ENCODE measurements around the gene DYNLT3. TPM values are rescaled to one million over a fixed set of nuclear protein-coding genes. Genes with fewer than 3 reads are reported as not detected.
A peak's percentile ranks its signal among the peaks of the same experiment; 100 is the strongest.

Gene DYNLT3
- total and polyA plus RNA-seq, 3 experiments from 2014 or later = 17.2 to 44.9 (median 20.5) TPM

- Histone ChIP-seq H3K9me3 (ENCODE audit: low read length) (no peaks in the 10 kb centered on the region), H3K36me3 (ENCODE audit: insufficient read depth, low read length) (no peaks in the 10 kb centered on the region), H3K4me3 (ENCODE audit: low read length) (no peak overlapping the region), H3K27me3 (ENCODE audit: insufficient read depth, low read length, poor library complexity, severe bottlenecking) (no peaks in the 10 kb centered on the region), H3K4me1 (ENCODE audit: insufficient read depth, low read length) (no peaks in the 10 kb centered on the region), H3K27ac (ENCODE audit: low read depth, low read length) (no peak overlapping the region)
- H3K9me3 Mint-ChIP-seq = no peaks in the 10 kb centered on the region
- no peak overlapping the region for H3K4me3 Mint-ChIP-seq
- peaks cover 2 to 3% (median 2%) of the 10 kb centered on the region in 3 donors for H3K4me1 Mint-ChIP-seq
- H3K27me3 Mint-ChIP-seq = no peaks in the 10 kb centered on the region
- DNase-seq = no peak
- peaks cover 0 to 22% (median 0%) of the 10 kb centered on the region in 3 donors for H3K36me3 Mint-ChIP-seq
- POLR2A ChIA-PET = no interaction called here
- peak overlapping the region in 1 of 8 donors; percentile 61 for H3K27ac Mint-ChIP-seq
- CTCF ChIA-PET = interaction anchor here (1.1 kb wide), 1 partner anchor 90 kb away, joined by 4 read pairs; no protein-coding TSS in a partner anchor
These were observed 12.4 kb downstream of the DYNLT3 start for GRCh38 chrX:37834937-37835336.

GRCh38 chrX:37830371-37830770 is 17.0 kb downstream of the DYNLT3 start:
- POLR2A ChIA-PET = no interaction called here
- Histone ChIP-seq H3K4me1 (ENCODE audit: insufficient read depth, low read length) (no peaks in the 10 kb centered on the region), H3K4me3 (ENCODE audit: low read length) (no peak overlapping the region), H3K9me3 (ENCODE audit: low read length) (no peaks in the 10 kb centered on the region), H3K27me3 (ENCODE audit: insufficient read depth, low read length, poor library complexity, severe bottlenecking) (no peaks in the 10 kb centered on the region), H3K36me3 (ENCODE audit: insufficient read depth, low read length) (no peaks in the 10 kb centered on the region), H3K27ac (ENCODE audit: low read depth, low read length) (no peak overlapping the region)
- no peaks in the 10 kb centered on the region for H3K27me3 Mint-ChIP-seq
- CTCF ChIA-PET = interaction anchor here (1.6 kb wide), 1 partner anchor 85 kb away, joined by 7 read pairs; no protein-coding TSS in a partner anchor
- H3K36me3 Mint-ChIP-seq = peaks cover 0 to under 1% (median 0%) of the 10 kb centered on the region in 3 donors
- no peak for DNase-seq
- H3K4me1 Mint-ChIP-seq = peaks cover 9 to 17% (median 17%) of the 10 kb centered on the region in 3 donors
- no peak overlapping the region for H3K27ac Mint-ChIP-seq
- H3K4me3 Mint-ChIP-seq = no peak overlapping the region
- H3K9me3 Mint-ChIP-seq = no peaks in the 10 kb centered on the region

- Histone ChIP-seq H3K4me1 (ENCODE audit: insufficient read depth, low read length) (peaks cover 5% of the 10 kb centered on the region), H3K27ac (ENCODE audit: low read depth, low read length) (no peak overlapping the region), H3K4me3 (ENCODE audit: low read length) (no peak overlapping the region), H3K36me3 (ENCODE audit: insufficient read depth, low read length) (no peaks in the 10 kb centered on the region), H3K27me3 (ENCODE audit: insufficient read depth, low read length, poor library complexity, severe bottlenecking) (no peaks in the 10 kb centered on the region), H3K9me3 (ENCODE audit: low read length) (no peaks in the 10 kb centered on the region)
- Mint-ChIP-seq H3K4me3 (peak overlapping the region in 2 of 7 donors; percentile 11 to 29), H3K27me3 (no peaks in the 10 kb centered on the region), H3K9me3 (no peaks in the 10 kb centered on the region), H3K4me1 (peaks cover 14 to 24% (median 23%) of the 10 kb centered on the region in 3 donors), H3K27ac (peak overlapping the region in 5 of 8 donors; percentile 4 to 76 (median 40)), H3K36me3 (no peaks in the 10 kb centered on the region)
- CTCF ChIA-PET = interaction anchor here (1.6 kb wide), 1 partner anchor 84 kb away, joined by 7 read pairs; no protein-coding TSS in a partner anchor
- DNase-seq = no peak
- POLR2A ChIA-PET = no interaction called here
These were observed 17.6 kb downstream of the DYNLT3 start for GRCh38 chrX:37829721-37830120.

- no peaks in the 10 kb centered on the region for H3K36me3 ChIP-seq (ENCODE audit: insufficient read depth, low read length)
- H3K27ac ChIP-seq (ENCODE audit: low read depth, low read length) = no peak overlapping the region
- DNase-seq = peak; percentile 34 to 66 (median 44)
- POLR2A ChIA-PET = interaction anchor here (0.6 kb wide), 1 partner anchor 15 kb away, joined by 4 read pairs; no protein-coding TSS in a partner anchor
- CTCF ChIA-PET = interaction anchor here (0.7 to 5.2 kb wide), 7 partner anchors 38 to 341 kb away, joined by 3 to 118 read pairs (median 3); no protein-coding TSS in a partner anchor
- no peaks in the 10 kb centered on the region for H3K27me3 ChIP-seq (ENCODE audit: insufficient read depth, low read length, poor library complexity, severe bottlenecking)
- H3K4me3 Mint-ChIP-seq = no peak overlapping the region
- H3K36me3 Mint-ChIP-seq = peaks cover 0 to 2% (median 0%) of the 10 kb centered on the region in 3 donors
- no peaks in the 10 kb centered on the region for H3K9me3 ChIP-seq (ENCODE audit: low read length)
- H3K9me3 Mint-ChIP-seq = no peaks in the 10 kb centered on the region
- no peaks in the 10 kb centered on the region for H3K27me3 Mint-ChIP-seq
- peaks cover 9% of the 10 kb centered on the region for H3K4me1 ChIP-seq (ENCODE audit: insufficient read depth, low read length)
- peaks cover 20 to 30% (median 30%) of the 10 kb centered on the region in 3 donors for H3K4me1 Mint-ChIP-seq
- no peak overlapping the region for H3K27ac Mint-ChIP-seq
- no peak overlapping the region for H3K4me3 ChIP-seq (ENCODE audit: low read length)
These were observed 22.0 kb downstream of the DYNLT3 start for GRCh38 chrX:37825215-37825842.

GRCh38 chrX:37824491-37825214 is 22.7 kb downstream of the DYNLT3 start:
- no peaks in the 10 kb centered on the region for H3K9me3 Mint-ChIP-seq
- Histone ChIP-seq H3K4me3 (ENCODE audit: low read length) (no peak overlapping the region), H3K27me3 (ENCODE audit: insufficient read depth, low read length, poor library complexity, severe bottlenecking) (no peaks in the 10 kb centered on the region), H3K36me3 (ENCODE audit: insufficient read depth, low read length) (no peaks in the 10 kb centered on the region), H3K9me3 (ENCODE audit: low read length) (no peaks in the 10 kb centered on the region), H3K4me1 (ENCODE audit: insufficient read depth, low read length) (peaks cover 9% of the 10 kb centered on the region), H3K27ac (ENCODE audit: low read depth, low read length) (no peak overlapping the region)
- H3K4me3 Mint-ChIP-seq = no peak overlapping the region
- DNase-seq = peak in 1 of 5 donors; percentile 3
- ChIA-PET POLR2A (no interaction called here), CTCF (interaction anchor here (0.7 to 5.2 kb wide), 6 partner anchors 37 to 342 kb away, joined by 3 to 118 read pairs (median 3); no protein-coding TSS in a partner anchor)
- H3K36me3 Mint-ChIP-seq = peaks cover 0 to 2% (median 0%) of the 10 kb centered on the region in 3 donors
- peaks cover 16 to 25% (median 24%) of the 10 kb centered on the region in 3 donors for H3K4me1 Mint-ChIP-seq
- H3K27ac Mint-ChIP-seq = no peak overlapping the region
- H3K27me3 Mint-ChIP-seq = peaks cover 0 to 2% of the 10 kb centered on the region in 2 donors

- no peak overlapping the region for H3K27ac Mint-ChIP-seq
- H3K36me3 ChIP-seq (ENCODE audit: insufficient read depth, low read length) = no peaks in the 10 kb centered on the region
- no peak overlapping the region for H3K4me3 ChIP-seq (ENCODE audit: low read length)
- POLR2A ChIA-PET = no interaction called here
- H3K4me1 ChIP-seq (ENCODE audit: insufficient read depth, low read length) = peaks cover 9% of the 10 kb centered on the region
- H3K27me3 ChIP-seq (ENCODE audit: insufficient read depth, low read length, poor library complexity, severe bottlenecking) = no peaks in the 10 kb centered on the region
- CTCF ChIA-PET = interaction anchor here (0.9 kb wide), 1 partner anchor 75 kb away, joined by 4 read pairs; no protein-coding TSS in a partner anchor
- no peaks in the 10 kb centered on the region for H3K9me3 ChIP-seq (ENCODE audit: low read length)
- peaks cover 3 to 6% of the 10 kb centered on the region in 2 donors for H3K27me3 Mint-ChIP-seq
- H3K4me1 Mint-ChIP-seq = peaks cover 11 to 15% (median 14%) of the 10 kb centered on the region in 3 donors
- H3K27ac ChIP-seq (ENCODE audit: low read depth, low read length) = no peak overlapping the region
- H3K4me3 Mint-ChIP-seq = no peak overlapping the region
- DNase-seq = no peak
- H3K36me3 Mint-ChIP-seq = peaks cover 0 to 2% (median 0%) of the 10 kb centered on the region in 3 donors
- H3K9me3 Mint-ChIP-seq = no peaks in the 10 kb centered on the region
These were observed 26.7 kb downstream of the DYNLT3 start for GRCh38 chrX:37820646-37821045.

GRCh38 chrX:37818031-37818430 is 29.3 kb downstream of the DYNLT3 start:
- DNase-seq = no peak
- no peaks in the 10 kb centered on the region for H3K36me3 Mint-ChIP-seq
- H3K27me3 ChIP-seq (ENCODE audit: insufficient read depth, low read length, poor library complexity, severe bottlenecking) = no peaks in the 10 kb centered on the region
- peaks cover 6 to 9% of the 10 kb centered on the region in 2 donors for H3K27me3 Mint-ChIP-seq
- H3K36me3 ChIP-seq (ENCODE audit: insufficient read depth, low read length) = no peaks in the 10 kb centered on the region
- no peaks in the 10 kb centered on the region for H3K9me3 ChIP-seq (ENCODE audit: low read length)
- POLR2A ChIA-PET = no interaction called here
- H3K4me3 ChIP-seq (ENCODE audit: low read length) = no peak overlapping the region
- CTCF ChIA-PET = no interaction called here
- no peaks in the 10 kb centered on the region for H3K4me1 Mint-ChIP-seq
- H3K27ac Mint-ChIP-seq = peak overlapping the region in 1 of 8 donors; percentile 19
- no peaks in the 10 kb centered on the region for H3K9me3 Mint-ChIP-seq
- H3K4me1 ChIP-seq (ENCODE audit: insufficient read depth, low read length) = no peaks in the 10 kb centered on the region
- no peak overlapping the region for H3K4me3 Mint-ChIP-seq
- no peak overlapping the region for H3K27ac ChIP-seq (ENCODE audit: low read depth, low read length)

- no peaks in the 10 kb centered on the region for H3K36me3 Mint-ChIP-seq
- H3K36me3 ChIP-seq (ENCODE audit: insufficient read depth, low read length) = no peaks in the 10 kb centered on the region
- no peak overlapping the region for H3K4me3 Mint-ChIP-seq
- DNase-seq = no peak
- no peak overlapping the region for H3K27ac ChIP-seq (ENCODE audit: low read depth, low read length)
- no peaks in the 10 kb centered on the region for H3K27me3 ChIP-seq (ENCODE audit: insufficient read depth, low read length, poor library complexity, severe bottlenecking)
- H3K9me3 Mint-ChIP-seq = no peaks in the 10 kb centered on the region
- no peak overlapping the region for H3K4me3 ChIP-seq (ENCODE audit: low read length)
- no peaks in the 10 kb centered on the region for H3K4me1 Mint-ChIP-seq
- CTCF ChIA-PET = no interaction called here
- POLR2A ChIA-PET = no interaction called here
- no peak overlapping the region for H3K27ac Mint-ChIP-seq
- no peaks in the 10 kb centered on the region for H3K9me3 ChIP-seq (ENCODE audit: low read length)
- no peaks in the 10 kb centered on the region for H3K4me1 ChIP-seq (ENCODE audit: insufficient read depth, low read length)
- peaks cover 6 to 9% of the 10 kb centered on the region in 2 donors for H3K27me3 Mint-ChIP-seq
These were observed 29.8 kb downstream of the DYNLT3 start for GRCh38 chrX:37817579-37817978.

Measured in CD8-positive, alpha-beta memory T cell (primary cell).